Activated CD4-positive, alpha-beta memory T cell treated with anti-CD3 and anti-CD28 coated beads, Interleukin-2, amount 10 ng/mL, durations not matched to agents 7 days and 5 days (primary cell): ENCODE data around the gene TNS3. TPM values are rescaled to one million over a fixed set of nuclear protein-coding genes. Genes with fewer than 3 reads are reported as not detected.

Source experiments
- CTCF ChIA-PET: fragments of 350-600 bp; sonication (Branson Sonifier 250); formaldehyde crosslinking; loops from one replicate; lab custom pipeline; 2021; ENCODE audit warnings: antibody characterized with exemption, inconsistent platforms; lab: Charles Lee
- POLR2A ChIA-PET: fragments of 350-600 bp; sonication (Branson Sonifier 250); formaldehyde crosslinking; loops from one replicate; lab custom pipeline; 2021; ENCODE audit warnings: antibody characterized with exemption; lab: Charles Lee
- DNase-seq: peaks from one replicate; pipeline ENCODE4 v3.0.0-alpha.2; 2020
- H3K27ac Mint-ChIP-seq: one replicate; pipeline ENCODE4 v1.8.0; 2021; ENCODE audit warnings: mild to moderate bottlenecking, mixed read lengths
- H3K27me3 Mint-ChIP-seq: one replicate; pipeline ENCODE4 v1.8.0; 2021; ENCODE audit warnings: mixed read lengths
- H3K36me3 Mint-ChIP-seq: one replicate; pipeline ENCODE4 v1.8.0; 2021; ENCODE audit warnings: low read depth, mixed read lengths
- H3K4me1 Mint-ChIP-seq: one replicate; pipeline ENCODE4 v1.8.0; 2021; ENCODE audit warnings: mixed read lengths
- H3K4me3 Mint-ChIP-seq: one replicate; pipeline ENCODE4 v1.8.0; 2021; ENCODE audit warnings: mild to moderate bottlenecking, mixed read lengths
- H3K9me3 Mint-ChIP-seq: one replicate; pipeline ENCODE4 v1.8.0; 2021; ENCODE audit warnings: mixed read lengths
- total RNA-seq, 2 experiments: library from RNA; stranded (reverse); gene quantifications; one replicate each; pipeline ENCODE4 v1.2.3, GENCODE V29; 2021

Gene TNS3
- total RNA-seq, 2 experiments from 2014 or later: 0.15 to 0.18 TPM

DNA sequence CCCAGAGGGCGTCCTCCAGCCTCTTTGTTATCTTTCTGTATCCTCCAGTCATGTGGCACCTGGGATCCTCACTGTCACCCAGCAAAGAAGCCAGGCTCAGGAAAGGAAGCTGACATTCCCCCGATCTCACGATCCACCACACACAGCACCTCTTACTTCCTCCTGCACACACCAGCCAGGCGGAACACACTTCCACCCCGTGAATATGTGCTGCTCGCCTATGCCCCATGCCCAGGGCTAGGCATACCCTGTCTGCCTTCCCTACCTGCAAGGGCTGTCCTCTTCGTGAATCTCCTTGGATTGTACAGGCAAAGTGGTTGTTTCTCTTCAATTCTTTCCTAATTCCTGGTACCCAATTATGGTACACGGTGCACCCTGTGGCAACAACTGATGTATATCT is 191.0 kb downstream of the TNS3 start:
- Mint-ChIP-seq H3K27ac (no peak overlapping the region), H3K9me3 (no peaks in the 10 kb centered on the region), H3K27me3 (no peaks in the 10 kb centered on the region), H3K4me1 (no peaks in the 10 kb centered on the region), H3K36me3 (no peaks in the 10 kb centered on the region), H3K4me3 (no peak overlapping the region)
- POLR2A ChIA-PET: no interaction called here
- CTCF ChIA-PET: no interaction called here
- DNase-seq: no peak

DNA sequence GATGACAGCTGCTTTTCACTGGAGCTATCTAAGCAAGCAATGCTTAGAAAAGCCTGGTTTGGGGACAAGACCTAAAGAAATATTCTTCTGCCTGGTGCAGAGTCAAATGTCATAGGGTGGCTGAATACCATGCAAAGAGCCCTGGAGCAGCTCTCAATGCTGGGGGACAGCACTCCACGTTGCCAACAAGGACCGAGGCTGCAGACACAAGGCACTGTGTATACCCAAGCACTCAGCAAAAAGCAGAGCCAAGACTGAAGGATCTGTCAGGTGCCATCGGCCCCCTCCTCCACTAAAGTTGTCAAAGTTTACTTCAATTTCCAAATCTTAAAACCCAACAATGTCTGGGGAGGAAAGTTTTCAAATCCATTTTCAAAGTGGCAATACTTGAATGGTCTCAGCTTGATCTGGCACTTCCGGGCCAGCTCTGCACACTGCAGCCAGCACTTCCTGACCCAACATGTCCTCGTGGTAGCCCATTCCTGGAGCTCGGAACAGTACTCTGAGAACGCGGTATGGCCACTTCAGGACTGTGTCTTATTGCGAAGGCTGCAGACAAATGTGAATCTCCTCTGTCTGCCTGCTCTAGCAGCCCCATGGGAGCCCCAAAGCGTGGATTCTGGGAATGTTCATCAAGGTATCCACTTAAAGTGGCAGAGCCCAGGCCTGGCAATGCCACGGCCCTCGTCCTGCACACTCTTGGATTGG is 191.8 kb downstream of the TNS3 start:
- Mint-ChIP-seq H3K4me3 (no peak overlapping the region), H3K27me3 (no peaks in the 10 kb centered on the region), H3K36me3 (no peaks in the 10 kb centered on the region), H3K27ac (no peak overlapping the region), H3K9me3 (no peaks in the 10 kb centered on the region), H3K4me1 (no peaks in the 10 kb centered on the region)
- ChIA-PET CTCF (no interaction called here), POLR2A (no interaction called here)
- DNase-seq: no peak

DNA sequence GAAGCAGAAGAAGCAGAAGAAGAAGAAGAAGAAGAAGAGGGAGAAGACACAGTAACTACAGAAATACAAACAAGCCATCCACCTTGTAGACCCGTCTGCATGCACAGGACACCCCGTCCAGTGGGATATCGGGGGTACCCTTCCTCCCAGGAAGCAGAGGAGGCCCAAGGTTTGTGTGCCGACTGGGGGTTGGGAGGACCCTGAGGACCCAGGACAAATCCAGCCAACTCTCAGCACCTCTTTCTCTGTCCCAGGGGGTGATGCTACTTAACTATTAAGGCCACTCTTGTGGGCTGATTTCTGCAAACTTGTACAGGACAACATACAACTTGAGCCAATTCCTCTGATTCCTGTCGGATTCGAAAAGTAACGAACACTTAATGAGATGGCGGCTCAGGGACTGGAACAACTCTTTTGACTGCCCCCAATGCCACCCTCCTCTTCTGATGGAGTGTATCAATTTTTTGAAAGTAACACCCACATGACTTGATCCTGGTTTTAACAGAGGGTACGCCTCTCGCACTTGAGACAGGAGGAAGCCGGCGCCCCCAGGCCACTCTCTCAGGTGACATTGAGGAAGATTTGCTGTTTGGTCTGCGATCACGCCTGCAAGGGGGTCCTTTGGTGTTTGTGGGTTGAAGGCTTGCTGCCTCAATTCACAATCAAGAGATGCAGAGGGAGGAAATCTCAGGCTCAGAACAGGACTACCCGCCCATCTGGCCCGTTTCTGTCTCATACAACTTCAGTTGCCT is 192.6 kb downstream of the TNS3 start:
- H3K4me1 Mint-ChIP-seq: no peaks in the 10 kb centered on the region

DNA sequence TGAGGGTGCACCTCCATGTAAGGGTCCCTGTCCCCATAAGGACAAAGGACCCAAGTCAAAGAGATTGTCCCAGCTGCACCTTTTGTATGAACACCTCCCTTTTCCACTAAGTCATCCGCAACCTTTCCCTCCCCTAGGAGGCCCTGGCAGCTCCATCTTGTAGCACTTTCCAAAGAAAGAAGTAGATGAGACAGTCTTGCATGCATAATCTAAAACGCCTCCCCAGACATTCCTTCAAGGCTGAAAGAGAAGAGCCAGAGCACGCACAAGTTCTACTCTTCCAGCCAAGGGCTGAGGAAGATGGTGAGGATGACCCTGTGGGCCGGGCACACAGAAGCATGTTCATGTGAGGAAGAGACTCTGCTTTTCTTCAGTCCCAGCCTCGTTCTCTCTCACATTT is 194.4 kb downstream of the TNS3 start:
- H3K27ac Mint-ChIP-seq: no peak overlapping the region
- no peak for DNase-seq
- no peaks in the 10 kb centered on the region for H3K4me1 Mint-ChIP-seq
- ChIA-PET CTCF (no interaction called here), POLR2A (no interaction called here)
- no peaks in the 10 kb centered on the region for H3K36me3 Mint-ChIP-seq
- H3K27me3 Mint-ChIP-seq: no peaks in the 10 kb centered on the region
- no peaks in the 10 kb centered on the region for H3K9me3 Mint-ChIP-seq
- H3K4me3 Mint-ChIP-seq: no peak overlapping the region

More for the DNA sequence above, 192.6 kb downstream of the TNS3 start:
- POLR2A ChIA-PET: no interaction called here
- Mint-ChIP-seq H3K9me3 (no peaks in the 10 kb centered on the region), H3K27me3 (no peaks in the 10 kb centered on the region), H3K4me3 (no peak overlapping the region), H3K27ac (no peak overlapping the region), H3K36me3 (no peaks in the 10 kb centered on the region)
- DNase-seq: no peak
- CTCF ChIA-PET: no interaction called here

DNA sequence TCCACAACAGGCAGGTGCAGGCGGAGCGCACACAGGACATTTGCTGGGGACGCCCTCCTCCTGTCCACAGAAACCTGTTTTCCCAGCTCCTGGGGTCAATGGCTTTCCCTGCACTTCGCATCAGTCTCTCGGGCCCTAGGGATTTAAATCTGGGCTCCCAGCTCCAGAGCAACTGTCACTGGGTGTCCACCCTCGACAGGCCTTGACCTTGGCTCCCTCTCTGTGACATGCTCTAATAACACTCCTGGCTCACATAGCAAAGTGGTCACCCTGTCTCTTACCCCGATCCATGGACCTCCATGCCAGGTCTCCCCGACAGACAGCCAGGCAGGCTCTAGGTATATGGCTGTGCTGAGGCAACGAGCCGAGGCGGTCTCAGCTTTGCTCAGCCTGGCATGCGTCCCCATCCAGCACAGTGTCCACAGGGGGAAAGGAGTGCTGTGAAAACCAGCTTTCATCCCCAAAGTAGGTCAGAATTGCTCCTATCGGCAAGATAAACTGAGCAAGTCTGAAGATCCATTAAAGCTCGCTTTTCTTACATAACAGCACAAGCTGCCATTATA is 195.6 kb downstream of the TNS3 start:
- Mint-ChIP-seq H3K27me3 (no peaks in the 10 kb centered on the region), H3K4me3 (no peak overlapping the region), H3K4me1 (no peaks in the 10 kb centered on the region), H3K9me3 (no peaks in the 10 kb centered on the region), H3K36me3 (no peaks in the 10 kb centered on the region), H3K27ac (no peak overlapping the region)
- POLR2A ChIA-PET: no interaction called here
- CTCF ChIA-PET: no interaction called here
- DNase-seq: no peak

DNA sequence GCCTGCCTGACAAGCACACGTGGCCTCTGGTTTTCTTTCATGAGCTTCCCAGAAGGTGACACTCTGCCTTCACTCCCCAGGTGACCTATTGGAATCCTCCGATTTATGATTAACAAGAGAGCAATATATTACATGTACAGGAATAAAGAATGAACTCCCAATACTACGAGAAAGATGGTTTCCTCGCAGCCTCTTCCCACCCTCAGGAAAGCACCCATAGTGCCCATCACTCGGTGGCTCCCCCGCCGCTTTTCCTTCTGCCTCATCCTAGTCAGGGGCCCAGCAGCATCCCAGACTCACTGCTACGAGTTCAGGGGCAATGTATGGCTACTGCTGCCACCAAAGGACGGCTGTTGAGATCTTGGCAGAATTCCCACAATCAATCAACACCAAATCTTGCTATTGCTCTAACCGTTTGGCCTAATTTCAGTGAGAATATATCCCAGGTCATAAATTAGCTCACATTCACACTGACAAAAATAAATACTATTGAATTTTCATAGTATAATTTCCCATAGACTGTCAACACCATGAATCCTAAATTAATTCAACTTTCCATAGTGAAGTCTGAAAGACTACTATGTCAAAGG is 196.3 kb downstream of the TNS3 start:
- Mint-ChIP-seq H3K4me3 (no peak overlapping the region), H3K9me3 (no peaks in the 10 kb centered on the region), H3K27me3 (no peaks in the 10 kb centered on the region), H3K27ac (no peak overlapping the region), H3K4me1 (no peaks in the 10 kb centered on the region), H3K36me3 (no peaks in the 10 kb centered on the region)
- POLR2A ChIA-PET: no interaction called here
- CTCF ChIA-PET: interaction anchor here (0.6 kb wide), 1 partner anchor 1510 kb away, joined by 3 read pairs; no protein-coding TSS in a partner anchor
- no peak for DNase-seq

- Mint-ChIP-seq H3K4me1 (no peaks in the 10 kb centered on the region), H3K27ac (no peak overlapping the region), H3K4me3 (no peak overlapping the region), H3K9me3 (no peaks in the 10 kb centered on the region), H3K36me3 (no peaks in the 10 kb centered on the region), H3K27me3 (no peaks in the 10 kb centered on the region)
- no peak for DNase-seq
- ChIA-PET CTCF (interaction anchor here (0.6 kb wide), 1 partner anchor 1509 kb away, joined by 3 read pairs; no protein-coding TSS in a partner anchor), POLR2A (no interaction called here)
Measured at GRCh38 chr7:47384755-47385535, 197.0 kb downstream of the TNS3 start.

DNA sequence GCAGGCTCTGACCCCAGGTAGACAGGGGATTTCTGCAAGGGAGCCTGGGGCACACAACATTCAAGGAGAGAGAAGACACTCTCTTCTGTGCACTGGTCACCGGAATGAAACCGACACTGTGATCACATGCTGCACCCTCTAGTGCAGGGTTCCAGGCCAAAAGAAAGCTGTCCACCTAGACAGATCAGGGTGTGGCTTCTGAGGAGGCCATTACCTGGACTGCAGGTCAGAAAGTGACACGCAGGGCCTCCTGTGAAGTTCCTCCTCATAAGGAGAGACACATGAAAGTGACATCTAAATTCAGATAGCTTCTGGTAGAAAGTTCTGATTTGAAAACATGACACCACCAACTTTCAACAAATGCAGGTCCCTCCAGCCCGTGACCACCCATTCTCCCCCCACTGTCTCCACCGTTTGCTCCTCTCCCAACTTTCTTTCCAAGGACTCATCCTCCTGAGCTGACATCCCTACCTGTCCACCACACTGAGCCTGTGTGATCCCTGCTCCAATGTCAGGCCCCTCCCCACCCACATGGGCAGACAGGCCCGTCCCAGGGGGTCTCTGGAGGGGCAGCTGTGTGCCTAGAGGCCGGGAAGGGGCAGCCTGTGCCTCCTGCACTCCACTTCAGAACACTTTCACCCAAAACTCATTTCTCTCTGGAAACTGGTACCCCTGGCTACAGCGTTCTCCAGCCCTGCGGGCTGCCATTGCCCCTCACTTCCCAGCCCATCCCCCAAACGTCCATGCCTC is 198.0 kb downstream of the TNS3 start:
- Mint-ChIP-seq H3K9me3 (no peaks in the 10 kb centered on the region), H3K4me3 (no peak overlapping the region), H3K27me3 (no peaks in the 10 kb centered on the region), H3K36me3 (no peaks in the 10 kb centered on the region), H3K4me1 (no peaks in the 10 kb centered on the region), H3K27ac (no peak overlapping the region)
- POLR2A ChIA-PET: no interaction called here
- CTCF ChIA-PET: no interaction called here
- no peak for DNase-seq

- Mint-ChIP-seq H3K27ac (no peak overlapping the region), H3K4me3 (no peak overlapping the region), H3K9me3 (no peaks in the 10 kb centered on the region), H3K27me3 (no peaks in the 10 kb centered on the region), H3K36me3 (no peaks in the 10 kb centered on the region), H3K4me1 (no peaks in the 10 kb centered on the region)
- POLR2A ChIA-PET: no interaction called here
- CTCF ChIA-PET: no interaction called here
- DNase-seq: no peak
Measured at GRCh38 chr7:47383072-47383471, 198.8 kb downstream of the TNS3 start.

GRCh38 chr7:47382200-47382599 is 199.7 kb downstream of the TNS3 start:
- POLR2A ChIA-PET: no interaction called here
- no peak overlapping the region for H3K4me3 Mint-ChIP-seq
- H3K27ac Mint-ChIP-seq: no peak overlapping the region
- no peaks in the 10 kb centered on the region for H3K4me1 Mint-ChIP-seq
- no peak for DNase-seq
- CTCF ChIA-PET: no interaction called here
- no peaks in the 10 kb centered on the region for H3K27me3 Mint-ChIP-seq
- H3K36me3 Mint-ChIP-seq: no peaks in the 10 kb centered on the region
- H3K9me3 Mint-ChIP-seq: no peaks in the 10 kb centered on the region

DNA sequence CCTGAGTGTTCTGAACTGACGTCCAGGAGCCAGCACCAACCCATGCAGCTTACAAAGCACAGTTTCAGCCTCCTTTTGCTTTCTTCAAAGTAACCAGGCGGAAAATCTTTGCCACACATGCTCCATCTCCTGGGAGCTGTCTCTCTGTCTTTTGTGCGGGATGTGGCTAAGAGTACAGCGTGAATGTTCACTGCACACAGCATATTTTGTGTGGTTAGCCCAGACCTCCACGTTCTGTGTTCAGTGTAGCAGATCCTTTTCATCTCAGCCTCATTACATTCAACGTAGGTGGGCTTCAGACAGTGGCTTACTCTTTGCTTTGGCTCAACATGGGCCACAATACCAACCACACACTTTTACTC is 200.8 kb downstream of the TNS3 start:
- Mint-ChIP-seq H3K4me1 (no peaks in the 10 kb centered on the region), H3K4me3 (no peak overlapping the region), H3K27ac (no peak overlapping the region), H3K27me3 (no peaks in the 10 kb centered on the region), H3K36me3 (no peaks in the 10 kb centered on the region), H3K9me3 (no peaks in the 10 kb centered on the region)
- POLR2A ChIA-PET: no interaction called here
- CTCF ChIA-PET: no interaction called here
- DNase-seq: no peak

DNA sequence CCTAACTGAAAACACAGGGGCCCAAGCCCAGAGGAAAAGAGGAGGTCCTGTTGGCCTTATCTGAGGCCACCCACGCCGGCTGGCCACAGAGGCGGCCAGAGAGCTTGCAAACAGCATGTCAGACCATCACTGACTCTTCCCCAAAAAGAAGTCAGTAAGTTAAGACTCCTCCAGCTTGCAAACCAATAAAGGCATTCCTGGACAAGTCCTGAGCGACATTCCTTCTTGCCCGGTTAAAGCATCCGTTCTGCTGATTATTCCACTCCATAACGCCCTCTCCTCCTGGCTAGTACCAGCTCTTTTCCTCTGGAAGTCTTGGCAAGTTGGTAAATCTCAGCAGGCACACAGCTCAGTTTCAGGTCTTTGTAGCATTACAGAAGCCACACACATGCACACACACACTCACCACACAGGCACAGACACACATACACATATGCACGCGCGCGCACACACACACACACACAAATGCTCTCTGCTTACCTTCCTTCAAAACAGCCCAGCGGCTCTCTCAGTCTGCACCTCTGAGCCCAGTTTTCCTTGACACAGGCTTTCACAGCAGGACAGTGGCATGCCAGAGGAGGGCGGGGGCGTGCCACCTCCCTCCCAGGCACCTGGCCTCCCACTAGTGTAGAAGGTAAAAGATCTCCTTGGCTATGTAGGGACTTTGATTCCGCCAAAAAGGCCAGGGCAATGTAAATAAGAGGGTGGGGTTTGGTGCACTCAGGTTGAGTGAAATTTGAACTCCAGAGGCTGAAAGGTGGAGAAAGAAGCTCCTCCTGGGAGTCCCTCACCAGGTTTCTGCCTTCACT is 201.4 kb downstream of the TNS3 start:
- ChIA-PET POLR2A (no interaction called here), CTCF (no interaction called here)
- no peaks in the 10 kb centered on the region for H3K36me3 Mint-ChIP-seq
- H3K27ac Mint-ChIP-seq: no peak overlapping the region
- H3K4me3 Mint-ChIP-seq: no peak overlapping the region
- no peaks in the 10 kb centered on the region for H3K4me1 Mint-ChIP-seq
- no peaks in the 10 kb centered on the region for H3K9me3 Mint-ChIP-seq
- DNase-seq: no peak
- H3K27me3 Mint-ChIP-seq: no peaks in the 10 kb centered on the region
